SU-DHL-6 (cell line): ENCODE data around the gene AFAP1.

Source experiments
- CTCF ChIP-seq: fragments of 200-600 bp; sonication (generic); IDR thresholded peaks from one replicate; pipeline ENCODE4 v1.5.1; 2017; ENCODE audit warnings: antibody characterized with exemption, mild to moderate bottlenecking, low read length, moderate library complexity; ENCODE audit not compliant: insufficient read depth, poor library complexity, severe bottlenecking
- EZH2phosphoT487 ChIP-seq: fragments of 200-600 bp; sonication (generic), shearing (Covaris generic); conservative IDR thresholded peaks from 2 replicates; pipeline ENCODE4 v1.6.1; 2018; ENCODE audit warnings: mild to moderate bottlenecking, antibody characterized with exemption, low read length, moderate library complexity, mixed read lengths

GRCh38 chr4:7812231-7812857, 127.3 kb downstream of the AFAP1 start:
- TF ChIP-seq CTCF (no peak), EZH2phosphoT487 (no peak)
